Chondrocyte (in vitro differentiated cells): ENCODE measurements around the gene MESP2. TPM values are rescaled to one million over a fixed set of nuclear protein-coding genes. Genes with fewer than 3 reads are reported as not detected.

Experiments
- DNase-seq: peaks from one replicate; pipeline ENCODE4 v3.0.0; 2021; ENCODE audit warnings: mixed read lengths, low spot score
- H3K27ac Mint-ChIP-seq: one replicate; pipeline ENCODE4 v1.8.0; 2021; ENCODE audit warnings: mild to moderate bottlenecking, moderate library complexity, mixed read lengths; ENCODE audit not compliant: unreplicated experiment
- H3K27me3 Mint-ChIP-seq: 2 replicates; pipeline ENCODE4 v1.8.0; 2021; ENCODE audit warnings: low read depth, mixed read lengths
- H3K36me3 Mint-ChIP-seq: 2 replicates; pipeline ENCODE4 v1.8.0; 2021; ENCODE audit warnings: low read depth, mixed read lengths
- H3K4me1 Mint-ChIP-seq: 2 replicates; pipeline ENCODE4 v1.8.0; 2021; ENCODE audit warnings: low read depth, mild to moderate bottlenecking, mixed read lengths
- H3K4me3 Mint-ChIP-seq: one replicate; pipeline ENCODE4 v1.8.0; 2021; ENCODE audit warnings: mild to moderate bottlenecking, moderate library complexity, mixed read lengths; ENCODE audit not compliant: unreplicated experiment
- H3K9me3 Mint-ChIP-seq: 2 replicates; pipeline ENCODE4 v1.8.0; 2021; ENCODE audit warnings: low read depth, mixed read lengths
- total RNA-seq: library from RNA; stranded (reverse); gene quantifications from 3 replicates; pipeline ENCODE4 v1.2.1, GENCODE V29; 2021
- TF ChIP-seq, protein P1 (sequence below): fragments of 200-600 bp; sonication (generic); IDR thresholded peaks from 2 replicates; pipeline ENCODE4 v1.5.0; 2021; ENCODE audit warnings: antibody characterized with exemption, mild to moderate bottlenecking, moderate library complexity

The MESP2 gene
- total RNA-seq, 1 donor from 2014 or later = 0.25 TPM

DNA sequence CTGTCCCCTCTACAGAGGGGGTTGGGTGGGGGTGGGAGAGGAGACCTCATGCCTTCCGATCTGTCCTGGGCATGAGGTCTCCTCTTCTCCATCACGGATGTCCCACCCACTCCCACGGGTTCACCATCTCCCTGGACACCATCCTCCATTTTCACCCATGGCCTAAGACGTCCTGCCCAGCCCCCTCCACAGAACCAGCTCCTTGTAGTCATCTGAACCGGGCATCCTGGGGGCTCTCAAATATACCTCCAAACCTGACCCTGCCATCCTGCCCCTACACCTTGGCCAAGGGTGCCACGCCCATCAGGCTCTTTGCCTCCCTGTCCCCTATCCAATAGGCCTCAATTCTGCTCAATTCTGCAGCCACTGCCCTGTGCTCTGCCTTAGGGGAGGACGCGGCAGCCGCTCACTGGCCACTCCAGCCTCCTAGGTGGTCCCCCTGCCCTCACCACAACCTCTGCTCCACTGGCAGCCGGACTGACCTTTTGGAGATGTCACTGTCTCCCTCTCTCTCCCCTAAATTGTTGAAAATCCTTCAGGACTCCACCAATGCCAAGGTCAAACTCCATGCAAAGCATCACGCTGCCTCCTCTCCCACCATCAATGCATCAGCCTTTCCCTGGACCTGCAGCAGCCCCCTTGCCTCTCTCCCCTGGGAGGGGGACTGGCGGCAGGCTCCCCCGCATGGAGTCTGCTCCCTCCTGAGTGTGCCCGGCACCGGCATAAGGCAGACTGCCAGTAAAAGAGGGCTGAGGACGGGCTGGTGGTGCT is 47.9 kb downstream of the MESP2 start:
- TF ChIP-seq, protein P1, sequence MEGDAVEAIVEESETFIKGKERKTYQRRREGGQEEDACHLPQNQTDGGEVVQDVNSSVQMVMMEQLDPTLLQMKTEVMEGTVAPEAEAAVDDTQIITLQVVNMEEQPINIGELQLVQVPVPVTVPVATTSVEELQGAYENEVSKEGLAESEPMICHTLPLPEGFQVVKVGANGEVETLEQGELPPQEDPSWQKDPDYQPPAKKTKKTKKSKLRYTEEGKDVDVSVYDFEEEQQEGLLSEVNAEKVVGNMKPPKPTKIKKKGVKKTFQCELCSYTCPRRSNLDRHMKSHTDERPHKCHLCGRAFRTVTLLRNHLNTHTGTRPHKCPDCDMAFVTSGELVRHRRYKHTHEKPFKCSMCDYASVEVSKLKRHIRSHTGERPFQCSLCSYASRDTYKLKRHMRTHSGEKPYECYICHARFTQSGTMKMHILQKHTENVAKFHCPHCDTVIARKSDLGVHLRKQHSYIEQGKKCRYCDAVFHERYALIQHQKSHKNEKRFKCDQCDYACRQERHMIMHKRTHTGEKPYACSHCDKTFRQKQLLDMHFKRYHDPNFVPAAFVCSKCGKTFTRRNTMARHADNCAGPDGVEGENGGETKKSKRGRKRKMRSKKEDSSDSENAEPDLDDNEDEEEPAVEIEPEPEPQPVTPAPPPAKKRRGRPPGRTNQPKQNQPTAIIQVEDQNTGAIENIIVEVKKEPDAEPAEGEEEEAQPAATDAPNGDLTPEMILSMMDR = no peak
- no peak overlapping the region for H3K27ac Mint-ChIP-seq
- H3K4me1 Mint-ChIP-seq = peaks cover 46% of the 10 kb centered on the region
- H3K36me3 Mint-ChIP-seq = no peaks in the 10 kb centered on the region
- no peaks in the 10 kb centered on the region for H3K27me3 Mint-ChIP-seq
- H3K9me3 Mint-ChIP-seq = no peaks in the 10 kb centered on the region
- DNase-seq = no peak
- H3K4me3 Mint-ChIP-seq = no peak overlapping the region

DNA sequence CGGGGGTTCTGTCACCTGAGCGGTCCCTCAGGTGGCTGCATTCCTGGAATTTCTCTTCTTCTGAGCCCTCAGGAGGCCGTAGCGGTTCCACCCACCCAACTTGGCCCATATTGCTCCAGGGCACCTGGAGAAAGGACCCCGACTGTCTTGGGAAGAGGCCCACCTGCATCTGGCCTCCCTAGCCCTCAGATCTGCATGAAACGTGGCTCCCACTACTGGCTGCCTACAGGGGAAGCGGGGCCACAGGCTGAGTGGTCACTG is 48.4 kb downstream of the MESP2 start:
- no peak overlapping the region for H3K27ac Mint-ChIP-seq
- H3K36me3 Mint-ChIP-seq = no peaks in the 10 kb centered on the region
- H3K4me3 Mint-ChIP-seq = no peak overlapping the region
- no peaks in the 10 kb centered on the region for H3K9me3 Mint-ChIP-seq
- H3K27me3 Mint-ChIP-seq = no peaks in the 10 kb centered on the region
- TF ChIP-seq, protein P1 = no peak
- peaks cover 49% of the 10 kb centered on the region for H3K4me1 Mint-ChIP-seq
- DNase-seq = no peak

DNA sequence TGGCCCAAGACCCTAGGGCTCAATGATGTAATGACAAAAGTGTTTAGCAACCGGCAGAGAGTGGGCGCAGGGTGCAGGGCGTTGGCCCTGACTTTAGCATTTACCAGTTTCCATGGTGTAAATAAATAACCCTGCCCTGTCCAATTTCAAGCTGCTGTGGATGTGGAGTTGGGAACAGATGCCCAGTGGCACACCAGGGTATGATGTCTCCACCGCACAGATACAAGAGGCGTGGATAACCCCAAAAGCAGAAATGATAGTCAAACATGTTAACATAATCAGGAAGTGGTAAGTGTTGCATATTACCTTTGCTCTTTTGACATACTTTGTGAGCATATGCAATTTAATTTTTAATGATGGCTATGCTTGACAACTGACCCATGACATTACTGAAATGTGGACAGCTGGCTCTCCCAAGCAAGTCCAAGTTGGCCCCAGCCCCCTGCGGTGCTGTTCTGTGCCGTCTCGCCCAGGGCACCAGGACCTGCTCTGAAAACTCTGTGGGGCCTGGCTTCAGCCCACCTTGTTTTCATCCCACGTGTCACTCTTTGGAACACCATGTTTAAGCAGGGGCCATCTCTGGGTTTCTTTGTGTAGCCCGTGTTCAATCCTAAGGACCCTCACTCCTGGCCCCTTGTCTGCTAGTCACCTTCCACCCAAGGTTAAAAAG is 49.3 kb downstream of the MESP2 start:
- Mint-ChIP-seq H3K4me1 (peaks cover 56% of the 10 kb centered on the region), H3K4me3 (no peak overlapping the region), H3K9me3 (no peaks in the 10 kb centered on the region), H3K27me3 (no peaks in the 10 kb centered on the region), H3K36me3 (no peaks in the 10 kb centered on the region), H3K27ac (no peak overlapping the region)
- TF ChIP-seq, protein P1 = no peak
- no peak for DNase-seq

DNA sequence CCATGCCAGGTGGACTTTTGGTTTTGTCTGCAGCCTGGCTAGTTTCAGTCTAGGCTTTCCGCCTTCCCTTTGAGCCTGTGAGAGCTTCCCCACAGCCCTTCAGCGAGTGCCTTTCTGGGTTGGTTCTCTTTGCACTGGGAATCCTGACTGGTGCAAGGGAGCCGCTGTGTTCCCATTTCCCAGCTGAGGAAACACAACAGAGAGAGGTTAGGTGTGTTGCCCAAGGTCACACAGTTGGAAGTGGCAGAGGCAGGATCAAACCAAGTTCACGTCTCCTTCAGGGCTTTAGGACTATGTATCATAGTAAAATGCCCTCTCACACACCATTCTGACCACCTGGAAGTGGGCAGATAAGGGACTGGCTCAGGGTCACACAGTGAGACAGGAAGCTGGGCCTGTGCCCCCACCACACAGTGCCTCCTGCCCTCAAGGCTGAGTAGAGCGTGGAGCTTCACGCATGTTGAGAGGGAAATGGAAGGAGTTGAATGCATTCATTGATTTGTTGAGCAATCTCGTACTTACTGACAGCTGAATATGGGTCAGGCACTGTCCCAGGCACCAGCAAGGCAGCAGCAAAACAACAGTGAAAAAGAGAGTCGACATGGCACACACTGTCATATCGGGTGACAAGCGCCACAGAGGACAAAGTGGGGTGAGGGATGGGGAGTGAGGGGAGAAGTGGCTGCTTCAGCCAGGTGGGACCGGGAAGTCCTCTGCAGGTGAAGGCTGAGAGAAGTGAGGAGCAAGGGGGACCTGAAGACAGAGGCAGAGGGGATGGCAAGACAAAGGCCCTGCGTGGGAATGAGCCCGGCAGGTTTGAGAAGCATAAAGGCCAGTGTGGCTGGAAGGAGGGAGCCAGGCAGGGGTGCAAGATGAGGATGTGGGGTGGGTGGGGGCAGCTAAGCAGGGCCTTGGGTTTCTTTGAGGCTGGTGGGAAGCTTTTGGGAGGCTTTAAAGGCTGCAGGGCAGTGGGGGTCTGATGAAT is 50.8 kb downstream of the MESP2 start:
- no peak overlapping the region for H3K4me3 Mint-ChIP-seq
- no peak for DNase-seq
- H3K4me1 Mint-ChIP-seq = peaks cover 55% of the 10 kb centered on the region
- no peaks in the 10 kb centered on the region for H3K27me3 Mint-ChIP-seq
- no peak overlapping the region for H3K27ac Mint-ChIP-seq
- TF ChIP-seq, protein P1 = no peak
- no peaks in the 10 kb centered on the region for H3K9me3 Mint-ChIP-seq
- H3K36me3 Mint-ChIP-seq = peaks cover under 1% of the 10 kb centered on the region

DNA sequence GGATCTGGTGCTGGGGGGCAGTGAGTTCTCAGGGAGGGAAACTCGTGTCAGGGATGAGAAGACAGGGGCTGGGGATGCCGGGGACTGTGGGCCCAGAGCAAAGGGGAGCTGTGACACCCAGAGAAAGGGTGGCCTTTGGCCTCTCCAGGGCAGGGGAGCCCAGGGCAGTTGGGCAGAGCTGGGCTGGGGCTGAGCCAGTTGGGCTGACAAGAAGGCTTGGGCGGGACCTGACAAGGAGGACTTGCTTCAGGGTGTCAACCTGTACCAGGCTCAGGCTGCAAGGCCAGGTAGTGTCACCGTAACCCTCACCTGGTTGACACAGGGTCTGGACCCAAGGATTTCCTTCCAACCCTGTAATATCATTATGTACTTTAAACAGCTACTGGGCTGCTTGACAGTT is 51.7 kb downstream of the MESP2 start:
- H3K36me3 Mint-ChIP-seq = peaks cover 1% of the 10 kb centered on the region
- TF ChIP-seq, protein P1 = no peak
- no peaks in the 10 kb centered on the region for H3K27me3 Mint-ChIP-seq
- H3K4me3 Mint-ChIP-seq = no peak overlapping the region
- H3K27ac Mint-ChIP-seq = no peak overlapping the region
- no peaks in the 10 kb centered on the region for H3K9me3 Mint-ChIP-seq
- DNase-seq = no peak
- peaks cover 47% of the 10 kb centered on the region for H3K4me1 Mint-ChIP-seq
